B cell (primary cell): ENCODE measurements around the gene BRI3BP. TPM values are rescaled to one million over a fixed set of nuclear protein-coding genes. Genes with fewer than 3 reads are reported as not detected.
"Not testable (repeated sequence)": the region's sequence is repeated elsewhere in the genome, so short reads cannot be mapped to it uniquely, and the experiment has no call there.

Source experiments
- ATAC-seq: fragments of 200-7000 bp; cut with Tn5 transposase; one replicate; pipeline ENCODE4 v1.10.0; 2021; ENCODE audit warnings: low read depth, mild to moderate bottlenecking, moderate number of reproducible peaks, moderate library complexity
- CTCF ChIA-PET: fragments of 350-600 bp; sonication (Branson Sonifier 250); formaldehyde crosslinking; loops from one replicate; lab custom pipeline; 2021; ENCODE audit warnings: antibody characterized with exemption, inconsistent platforms; lab: Charles Lee
- POLR2A ChIA-PET: fragments of 350-600 bp; sonication (Branson Sonifier 250); formaldehyde crosslinking; loops from one replicate; lab custom pipeline; 2021; ENCODE audit warnings: antibody characterized with exemption; lab: Charles Lee
- DNase-seq: peaks from one replicate; pipeline ENCODE4 v3.0.0; 2013
- H2AFZ ChIP-seq: 2 replicates; pipeline ENCODE4 v1.6.1; 2012; ENCODE audit warnings: mild to moderate bottlenecking, low read depth, low read length; ENCODE audit not compliant: insufficient read depth, poor library complexity, severe bottlenecking
- H3K27ac ChIP-seq, 2 donors: 1 replicate in 1 of 2; 2 replicates in 1 of 2; pipeline ENCODE4 v1.5.1; 2012 to 2013; ENCODE audit warnings: low read length in 2 of 2, mild to moderate bottlenecking in 2 of 2, moderate library complexity in 1 of 2
- H3K27me3 ChIP-seq, 4 experiments: fragments of 200-600 bp in 1 of 4; sonication (generic) in 1 of 4; replicated peaks in 1 of 4; 1 replicate in 2 of 4; 2 replicates in 2 of 4; pipeline versions ENCODE4 v1.6.1 to v1.7.0; 2013 to 2016; ENCODE audit warnings: low read length in 3 of 4, mild to moderate bottlenecking in 2 of 4, mixed read lengths in 1 of 4, moderate library complexity in 1 of 4; ENCODE audit not compliant: insufficient read depth in 4 of 4, control insufficient read depth in 3 of 4; ENCODE audit errors: control extremely low read depth in 1 of 4
- H3K36me3 ChIP-seq, 2 experiments: replicated peaks in 1 of 2; 1 replicate in 1 of 2; 2 replicates in 1 of 2; pipeline versions ENCODE4 v1.6.1 to v1.7.1; 2013; ENCODE audit warnings: low read length in 1 of 2; ENCODE audit not compliant: insufficient read depth in 2 of 2, control insufficient read depth in 1 of 2; ENCODE audit errors: control extremely low read depth in 1 of 2, extremely low read depth in 1 of 2
- H3K4me1 ChIP-seq, 2 donors: fragments of 200-600 bp in 1 of 2; sonication (generic) in 1 of 2; 1 replicate in 1 of 2; 2 replicates in 1 of 2; pipeline versions ENCODE4 v1.5.1 to v1.6.1; 2013 to 2017; ENCODE audit warnings: low read length in 2 of 2; ENCODE audit not compliant: control insufficient read depth in 2 of 2, insufficient read depth in 2 of 2
- H3K4me2 ChIP-seq: replicated peaks from 2 replicates; pipeline ENCODE3; 2012; ENCODE audit warnings: mild to moderate bottlenecking, low read depth, low read length; ENCODE audit not compliant: poor library complexity, severe bottlenecking
- H3K4me3 ChIP-seq, 5 experiments: fragments of 200-600 bp in 1 of 5; sonication (generic) in 1 of 5; 1 replicate in 3 of 5; 2 replicates in 2 of 5; pipeline versions ENCODE4 v1.5.1 to v1.7.0; 2011 to 2016; ENCODE audit warnings: low read length in 4 of 5, mild to moderate bottlenecking in 4 of 5, low read depth in 2 of 5, control low read depth in 1 of 5, moderate library complexity in 1 of 5; ENCODE audit not compliant: insufficient read depth in 1 of 5; ENCODE audit errors: control extremely low read depth in 1 of 5, extremely low read depth in 1 of 5
- H3K79me2 ChIP-seq: fragments of 200-600 bp; sonication (generic); one replicate; pipeline ENCODE4 v1.6.0; 2016; ENCODE audit warnings: low read length; ENCODE audit not compliant: control insufficient read depth, insufficient read depth
- H3K9ac ChIP-seq: fragments of 200-600 bp; sonication (generic); 2 replicates; pipeline ENCODE4 v1.6.1; 2017; ENCODE audit warnings: mild to moderate bottlenecking, low read length, moderate library complexity
- H3K9me3 ChIP-seq, 3 donors: one replicate each; pipeline versions ENCODE4 v1.6.1 to v1.7.1; 2013; ENCODE audit warnings: low read length in 2 of 3; ENCODE audit not compliant: control insufficient read depth in 2 of 3, insufficient read depth in 1 of 3; ENCODE audit errors: control extremely low read depth in 1 of 3
- H4K20me1 ChIP-seq: 2 replicates; pipeline ENCODE4 v1.6.0; 2012; ENCODE audit warnings: mild to moderate bottlenecking, low read length; ENCODE audit not compliant: insufficient read depth, control insufficient read depth, poor library complexity, severe bottlenecking
- H3K27ac Mint-ChIP-seq: one replicate; pipeline ENCODE4 v1.8.0; 2021; ENCODE audit warnings: mixed read lengths
- H3K27me3 Mint-ChIP-seq: one replicate; pipeline ENCODE4 v1.8.0; 2021; ENCODE audit warnings: mixed read lengths
- H3K4me1 Mint-ChIP-seq: one replicate; pipeline ENCODE4 v1.8.0; 2021; ENCODE audit warnings: mixed read lengths
- H3K4me3 Mint-ChIP-seq: one replicate; pipeline ENCODE4 v1.8.0; 2021; ENCODE audit warnings: mixed read lengths
- H3K9me3 Mint-ChIP-seq: one replicate; pipeline ENCODE4 v1.8.0; 2022; ENCODE audit warnings: mixed read lengths; ENCODE audit not compliant: insufficient read depth
- EZH2 ChIP-seq: IDR thresholded peaks from 2 replicates; pipeline ENCODE4 v1.6.1; 2012; ENCODE audit warnings: borderline replicate concordance, low read depth, mild to moderate bottlenecking, moderate library complexity, low read length; ENCODE audit not compliant: insufficient read depth, poor library complexity, severe bottlenecking
- WGBS: methylation state at CpG from one replicate; pipeline ENCODE4 v1.1.5; 2013; ENCODE audit warnings: missing lambda C conversion rate; ENCODE audit not compliant: insufficient coverage; 5-methylcytosine and 5-hydroxymethylcytosine counted together
- intact Hi-C: fragments of 100-400 bp; cut with micrococcal nuclease; formaldehyde crosslinking; loops from one replicate; pipeline ENCODE4 v1.10.0; 2022
- polyA plus RNA-seq: library from polyadenylated mRNA; depleted of rRNA; stranded (reverse); fragments of >200 nt; gene quantifications from 2 replicates; pipeline ENCODE4 v1.2.3, GENCODE V29; 2012
- total RNA-seq, 2 donors: library from RNA; stranded (reverse); fragments of 120-200 nt in 1 of 2; gene quantifications; 1 replicate in 1 of 2; 2 replicates in 1 of 2; pipeline versions ENCODE4 v1.2.3 to v1.2.4, GENCODE V29; 2013 to 2022
- TF ChIP-seq, protein P1 (sequence below): fragments of 200-600 bp; IDR thresholded peaks from one replicate; pipeline ENCODE4 v1.8.0; 2022; ENCODE audit warnings: antibody characterized with exemption, mild to moderate bottlenecking

Gene BRI3BP
- total and polyA plus RNA-seq, 2 donors (not counting 1 experiment from before 2014, with no cell fraction given) = 5.2 to 14.3 TPM

DNA sequence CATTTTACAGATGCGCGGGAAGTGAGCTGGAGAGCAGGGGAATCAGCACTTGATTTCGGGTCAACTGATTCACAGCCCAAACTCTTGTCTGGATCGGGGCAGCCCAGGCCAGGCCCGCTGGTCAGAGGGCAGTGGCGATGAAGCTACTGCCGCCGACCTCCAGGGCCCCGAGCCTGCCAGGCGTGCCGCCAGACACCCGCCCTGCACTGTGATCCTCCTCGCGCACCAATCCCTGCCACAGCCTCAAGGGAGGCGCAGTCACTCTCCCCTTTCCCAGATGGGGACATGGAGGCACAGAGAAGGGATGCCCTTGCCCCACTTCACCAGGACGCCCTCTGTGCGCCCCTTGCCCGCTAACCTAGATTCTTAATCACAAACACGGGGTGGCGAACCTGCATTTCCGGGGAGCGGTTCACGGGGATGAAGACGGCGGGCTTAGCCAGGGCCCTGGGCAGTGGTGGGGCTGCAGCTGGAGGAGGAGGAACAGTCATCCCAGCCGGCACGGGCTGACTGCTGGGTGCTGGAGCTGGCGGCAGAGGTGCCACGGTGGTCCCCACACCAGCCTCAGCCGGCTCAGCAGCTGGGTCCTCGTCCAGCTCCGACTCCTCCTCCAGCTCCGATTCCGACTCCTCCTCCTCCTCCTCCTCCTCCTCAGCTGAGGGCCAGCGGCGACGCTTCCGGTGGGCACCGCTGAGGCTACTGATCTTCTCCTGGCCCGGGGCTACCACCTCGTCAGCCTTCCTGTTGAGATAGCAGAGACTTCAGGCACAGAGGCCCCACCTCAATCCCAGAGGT is 13.2 kb upstream of the BRI3BP start:
- Histone ChIP-seq H3K79me2 (peaks cover 13% of the 10 kb centered on the region), H3K36me3 (peaks cover 0 to 76% of the 10 kb centered on the region in 2 experiments), H3K4me1 (no peaks in the 10 kb centered on the region), H3K4me3 (no peak overlapping the region), H3K9me3 (no peaks in the 10 kb centered on the region), H3K27ac (no peak overlapping the region), H2AFZ (no peak overlapping the region), H3K4me2 (no peak overlapping the region), H3K9ac (no peak overlapping the region), H4K20me1 (peaks cover 4% of the 10 kb centered on the region), H3K27me3 (no peaks in the 10 kb centered on the region)
- over 99% methylated on average over 30 of the region's 41 CpGs for WGBS
- TF ChIP-seq, protein P1, sequence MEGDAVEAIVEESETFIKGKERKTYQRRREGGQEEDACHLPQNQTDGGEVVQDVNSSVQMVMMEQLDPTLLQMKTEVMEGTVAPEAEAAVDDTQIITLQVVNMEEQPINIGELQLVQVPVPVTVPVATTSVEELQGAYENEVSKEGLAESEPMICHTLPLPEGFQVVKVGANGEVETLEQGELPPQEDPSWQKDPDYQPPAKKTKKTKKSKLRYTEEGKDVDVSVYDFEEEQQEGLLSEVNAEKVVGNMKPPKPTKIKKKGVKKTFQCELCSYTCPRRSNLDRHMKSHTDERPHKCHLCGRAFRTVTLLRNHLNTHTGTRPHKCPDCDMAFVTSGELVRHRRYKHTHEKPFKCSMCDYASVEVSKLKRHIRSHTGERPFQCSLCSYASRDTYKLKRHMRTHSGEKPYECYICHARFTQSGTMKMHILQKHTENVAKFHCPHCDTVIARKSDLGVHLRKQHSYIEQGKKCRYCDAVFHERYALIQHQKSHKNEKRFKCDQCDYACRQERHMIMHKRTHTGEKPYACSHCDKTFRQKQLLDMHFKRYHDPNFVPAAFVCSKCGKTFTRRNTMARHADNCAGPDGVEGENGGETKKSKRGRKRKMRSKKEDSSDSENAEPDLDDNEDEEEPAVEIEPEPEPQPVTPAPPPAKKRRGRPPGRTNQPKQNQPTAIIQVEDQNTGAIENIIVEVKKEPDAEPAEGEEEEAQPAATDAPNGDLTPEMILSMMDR = no peak
- no peak for TF ChIP-seq EZH2
- Mint-ChIP-seq H3K27me3 (no peaks in the 10 kb centered on the region), H3K4me3 (no peak overlapping the region), H3K27ac (no peak overlapping the region), H3K9me3 (no peaks in the 10 kb centered on the region), H3K4me1 (peaks cover 5% of the 10 kb centered on the region)
- CTCF ChIA-PET = interaction anchor here (2.7 kb wide), 1 partner anchor 74 kb away, joined by 7 read pairs; no protein-coding TSS in a partner anchor
- POLR2A ChIA-PET = no interaction called here
- DNase-seq = no peak
- no peak for ATAC-seq
- intact Hi-C loops = no loop called here

DNA sequence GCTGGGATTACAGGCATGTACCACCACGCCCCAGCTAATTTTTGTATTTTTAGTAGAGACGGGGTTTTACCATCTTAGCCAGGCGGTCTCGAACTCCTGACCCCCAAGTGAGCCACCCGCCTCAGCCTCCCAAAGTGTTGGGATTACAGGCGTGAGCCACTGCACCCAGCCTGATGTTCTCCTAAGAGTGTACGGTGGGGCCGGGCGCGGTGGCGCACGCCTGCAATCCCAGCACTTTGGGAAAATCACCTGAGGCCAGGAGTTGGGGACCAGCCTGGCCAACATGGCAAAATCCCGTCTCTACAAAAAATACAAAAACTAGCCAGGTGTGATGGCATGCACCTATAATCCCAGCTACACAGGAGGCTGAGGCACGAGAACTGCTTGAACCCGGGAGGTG is 6.6 kb upstream of the BRI3BP start:
- peaks cover 12 to 18% of the 10 kb centered on the region in 2 donors for H3K4me1 ChIP-seq
- DNase-seq, intact Hi-C loops, H3K4me3 ChIP-seq, H3K4me3 Mint-ChIP-seq, H3K9me3 ChIP-seq, H3K4me2 ChIP-seq, H3K9ac ChIP-seq, H3K27me3 ChIP-seq, H3K9me3 Mint-ChIP-seq, H2AFZ ChIP-seq, H3K27ac ChIP-seq, H4K20me1 ChIP-seq, H3K27ac Mint-ChIP-seq, H3K27me3 Mint-ChIP-seq, ATAC-seq: not testable (repeated sequence)
- POLR2A ChIA-PET = interaction anchor here (0.8 kb wide), 1 partner anchor 10 kb away, joined by 8 read pairs; no protein-coding TSS in a partner anchor
- H3K79me2 ChIP-seq = peaks cover 44% of the 10 kb centered on the region
- peaks cover 21% of the 10 kb centered on the region for H3K4me1 Mint-ChIP-seq
- 96% methylated on average over 11 of the region's 15 CpGs for WGBS
- H3K36me3 ChIP-seq = peaks cover 0 to 32% of the 10 kb centered on the region in 2 experiments
- CTCF ChIA-PET = interaction anchor here (1.0 to 1.2 kb wide), 2 partner anchors 76 to 80 kb away, joined by 3 to 4 read pairs; no protein-coding TSS in a partner anchor
